ENCODE results near the gene ST8SIA1. TPM values are rescaled to one million over a fixed set of nuclear protein-coding genes. Genes with fewer than 3 reads are reported as not detected.
A peak's percentile ranks its signal among the peaks of the same experiment; 100 is the strongest.

Gene ST8SIA1
- total and polyA plus RNA-seq, 2 donors (not counting 1 experiment from before 2014, with no cell fraction given), result 0.45 to 23.9 TPM

- Histone ChIP-seq H3K4me2 (ENCODE audit: extremely low read depth, insufficient read depth, low read length) (no peak overlapping the region), H3K27ac (ENCODE audit: insufficient read depth, low read length) (no peak overlapping the region), H3K4me1 (ENCODE audit: control insufficient read depth, extremely low read depth, insufficient read depth, low read length) (peaks cover 5% of the 10 kb centered on the region), H4K20me1 (ENCODE audit: control insufficient read depth, extremely low read depth, insufficient read depth, low read length) (no peaks in the 10 kb centered on the region), H3K36me3 (ENCODE audit: control insufficient read depth, insufficient read depth, low read length) (no peaks in the 10 kb centered on the region), H2AFZ (ENCODE audit: low read length) (no peak overlapping the region), H3K9me3 (ENCODE audit: control insufficient read depth, insufficient read depth, low read depth, low read length) (no peaks in the 10 kb centered on the region), H3K4me3 (replicated peaks in 1 of 4; ENCODE audit: control extremely low read depth in 1 of 4, insufficient read depth in 1 of 4, low read depth in 3 of 4, low read length in 4 of 4) (no peak overlapping the region), H3K27me3 (ENCODE audit: control insufficient read depth, insufficient read depth, low read length) (no peaks in the 10 kb centered on the region), H3K9ac (ENCODE audit: insufficient read depth, low read length) (no peak overlapping the region), H3K79me2 (ENCODE audit: control insufficient read depth, insufficient read depth, low read length) (no peaks in the 10 kb centered on the region)
- no peak for DNase-seq (ENCODE audit: low read depth in 2 of 2)
- TF ChIP-seq EZH2 (IDR thresholded peaks at IDR 0.05; ENCODE audit: low read length, missing control alignments) (no peak), CTCF (conservative IDR thresholded peaks at IDR 0.05 in 1 of 2, IDR thresholded peaks at IDR 0.05 in 1 of 2; ENCODE audit: low read depth in 1 of 2, low read length in 2 of 2) (no peak)
Observed at GRCh38 chr12:22268973-22269372, 65.5 kb downstream of the ST8SIA1 start.

DNA sequence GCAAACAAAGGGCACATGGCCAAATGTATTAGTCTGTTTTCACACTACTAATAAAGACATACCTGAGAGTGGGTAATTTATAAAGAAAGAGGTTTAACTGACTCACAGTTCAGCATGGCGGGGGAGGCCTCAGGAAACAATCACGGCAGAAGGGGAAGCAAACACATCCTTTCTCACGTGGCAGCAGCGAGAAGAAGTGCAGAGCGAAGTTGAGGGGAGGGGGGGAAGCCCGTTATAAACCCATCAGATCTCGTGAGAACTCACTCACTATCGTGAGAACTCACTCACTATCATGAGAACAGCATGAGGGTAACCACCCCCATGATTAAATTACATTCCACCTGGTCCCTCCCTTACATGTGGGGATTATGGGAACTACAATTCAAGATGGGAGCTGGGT is 66.1 kb downstream of the ST8SIA1 start:
- H3K4me3 ChIP-seq (replicated peaks in 1 of 4; ENCODE audit: control extremely low read depth in 1 of 4, insufficient read depth in 1 of 4, low read depth in 3 of 4, low read length in 4 of 4), result no peak overlapping the region
- H2AFZ ChIP-seq (ENCODE audit: low read length), result no peak overlapping the region
- H3K9ac ChIP-seq (ENCODE audit: insufficient read depth, low read length), result no peak overlapping the region
- H3K79me2 ChIP-seq (ENCODE audit: control insufficient read depth, insufficient read depth, low read length), result no peaks in the 10 kb centered on the region
- DNase-seq (ENCODE audit: low read depth in 2 of 2), result no peak
- peaks cover 5% of the 10 kb centered on the region for H3K4me1 ChIP-seq (ENCODE audit: control insufficient read depth, extremely low read depth, insufficient read depth, low read length)
- H3K27ac ChIP-seq (ENCODE audit: insufficient read depth, low read length), result no peak overlapping the region
- H3K36me3 ChIP-seq (ENCODE audit: control insufficient read depth, insufficient read depth, low read length), result no peaks in the 10 kb centered on the region
- H3K9me3 ChIP-seq (ENCODE audit: control insufficient read depth, insufficient read depth, low read depth, low read length), result no peaks in the 10 kb centered on the region
- no peaks in the 10 kb centered on the region for H3K27me3 ChIP-seq (ENCODE audit: control insufficient read depth, insufficient read depth, low read length)
- TF ChIP-seq EZH2 (IDR thresholded peaks at IDR 0.05; ENCODE audit: low read length, missing control alignments), result no peak
- no peak for TF ChIP-seq CTCF (conservative IDR thresholded peaks at IDR 0.05 in 1 of 2, IDR thresholded peaks at IDR 0.05 in 1 of 2; ENCODE audit: low read depth in 1 of 2, low read length in 2 of 2)
- H4K20me1 ChIP-seq (ENCODE audit: control insufficient read depth, extremely low read depth, insufficient read depth, low read length), result no peaks in the 10 kb centered on the region
- H3K4me2 ChIP-seq (ENCODE audit: extremely low read depth, insufficient read depth, low read length), result no peak overlapping the region

DNA sequence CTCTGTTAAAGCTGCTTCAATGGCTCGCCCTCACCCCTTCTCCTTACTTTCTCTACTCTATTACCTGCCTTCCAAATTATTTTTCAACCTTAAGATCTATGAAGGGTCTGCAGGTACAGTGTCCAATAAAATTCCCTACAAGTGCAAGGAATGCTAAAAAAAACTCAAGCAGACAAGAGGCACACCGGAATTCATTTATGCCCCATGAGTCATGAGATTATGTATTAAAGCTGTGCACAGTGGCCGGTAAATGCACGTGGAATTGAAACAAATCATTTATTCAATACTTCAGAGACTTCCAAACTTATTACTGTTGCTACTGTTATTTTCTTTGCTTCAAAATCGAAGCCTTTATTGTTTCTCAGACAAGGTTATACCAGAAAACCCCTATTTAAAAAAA is 68.4 kb downstream of the ST8SIA1 start:
- H3K4me1 ChIP-seq (ENCODE audit: control insufficient read depth, extremely low read depth, insufficient read depth, low read length), result peaks cover 2% of the 10 kb centered on the region
- no peaks in the 10 kb centered on the region for H4K20me1 ChIP-seq (ENCODE audit: control insufficient read depth, extremely low read depth, insufficient read depth, low read length)
- H3K36me3 ChIP-seq (ENCODE audit: control insufficient read depth, insufficient read depth, low read length), result no peaks in the 10 kb centered on the region
- H3K27me3 ChIP-seq (ENCODE audit: control insufficient read depth, insufficient read depth, low read length), result no peaks in the 10 kb centered on the region
- no peaks in the 10 kb centered on the region for H3K79me2 ChIP-seq (ENCODE audit: control insufficient read depth, insufficient read depth, low read length)
- no peak overlapping the region for H2AFZ ChIP-seq (ENCODE audit: low read length)
- peak in 1 of 2 donors; percentile 58 for DNase-seq (ENCODE audit: low read depth in 2 of 2)
- TF ChIP-seq CTCF (conservative IDR thresholded peaks at IDR 0.05 in 1 of 2, IDR thresholded peaks at IDR 0.05 in 1 of 2; ENCODE audit: low read depth in 1 of 2, low read length in 2 of 2) (no peak), EZH2 (IDR thresholded peaks at IDR 0.05; ENCODE audit: low read length, missing control alignments) (no peak)
- H3K9ac ChIP-seq (ENCODE audit: insufficient read depth, low read length), result no peak overlapping the region
- no peaks in the 10 kb centered on the region for H3K9me3 ChIP-seq (ENCODE audit: control insufficient read depth, insufficient read depth, low read depth, low read length)
- no peak overlapping the region for H3K4me2 ChIP-seq (ENCODE audit: extremely low read depth, insufficient read depth, low read length)
- no peak overlapping the region for H3K27ac ChIP-seq (ENCODE audit: insufficient read depth, low read length)
- no peak overlapping the region for H3K4me3 ChIP-seq (replicated peaks in 1 of 4; ENCODE audit: control extremely low read depth in 1 of 4, insufficient read depth in 1 of 4, low read depth in 3 of 4, low read length in 4 of 4)

Measured in fibroblast of lung (primary cell).